HG02678 (cell line): ENCODE measurements around the gene TNFRSF12A.

Source experiments
- ATAC-seq: cut with Tn5 transposase; IDR thresholded peaks from one replicate; pipeline ENCODE4 v1.9.1; 2021; ENCODE audit warnings: mild to moderate bottlenecking, moderate library complexity; ENCODE audit not compliant: unreplicated experiment

The TNFRSF12A gene

GRCh38 chr16:3025032-3026002, 5.1 kb downstream of the TNFRSF12A start:
- ATAC-seq = no peak

- ATAC-seq = no peak
Measured at GRCh38 chr16:3026003-3026378, 5.8 kb downstream of the TNFRSF12A start.

- ATAC-seq = no peak
Measured at GRCh38 chr16:3026609-3027488, 6.7 kb downstream of the TNFRSF12A start.

GRCh38 chr16:3027489-3027795, 7.3 kb downstream of the TNFRSF12A start:
- ATAC-seq = no peak

- no peak for ATAC-seq
Measured at GRCh38 chr16:3027983-3028715, 8.0 kb downstream of the TNFRSF12A start.

- ATAC-seq = no peak
Measured at GRCh38 chr16:3028716-3029319, 8.7 kb downstream of the TNFRSF12A start.

GRCh38 chr16:3029491-3030221, 9.5 kb downstream of the TNFRSF12A start:
- no peak for ATAC-seq

- no peak for ATAC-seq
Measured at GRCh38 chr16:3030222-3031212, 10.3 kb downstream of the TNFRSF12A start.

GRCh38 chr16:3032624-3033023, 12.5 kb downstream of the TNFRSF12A start:
- ATAC-seq = no peak

GRCh38 chr16:3035289-3035971, 15.3 kb downstream of the TNFRSF12A start:
- no peak for ATAC-seq

- ATAC-seq = no peak
Measured at GRCh38 chr16:3035972-3036725, 16.0 kb downstream of the TNFRSF12A start.

GRCh38 chr16:3036726-3037315, 16.7 kb downstream of the TNFRSF12A start, which contains the start of gene BICDL2:
BICDL2 (minus strand) TSS chr16:3036944; CDS start chr16:3035496, 1,448 bp downstream.
- ATAC-seq = no peak

- no peak for ATAC-seq
Measured at GRCh38 chr16:3038256-3038655, 18.1 kb downstream of the TNFRSF12A start.

- ATAC-seq = no peak
Measured at GRCh38 chr16:3038896-3039295, 18.7 kb downstream of the TNFRSF12A start.

- ATAC-seq = no peak
Measured at GRCh38 chr16:3042376-3042775, 22.2 kb downstream of the TNFRSF12A start.

- no peak for ATAC-seq
Measured at GRCh38 chr16:3044708-3045107, 24.5 kb downstream of the TNFRSF12A start.
